Mesenchymal stem cell (in vitro differentiated cells and primary cell): ENCODE data around the gene FKBP3.
"Not testable (repeated sequence)": the region's sequence is repeated elsewhere in the genome, so short reads cannot be mapped to it uniquely, and the experiment has no call there.

ENCODE experiments used
- DNase-seq: peaks from one replicate; pipeline ENCODE4 v3.0.0-alpha.2; 2013
- H2AFZ ChIP-seq: one replicate; pipeline ENCODE4 v1.6.1; 2013; ENCODE audit warnings: low read depth, mild to moderate bottlenecking, control low read depth, inconsistent platforms, low read length, moderate library complexity
- H2AK5ac ChIP-seq: 2 replicates; pipeline ENCODE4 v1.6.1; 2013; ENCODE audit warnings: low read length, moderate library complexity, mild to moderate bottlenecking, inconsistent platforms; ENCODE audit not compliant: severe bottlenecking
- H2BK120ac ChIP-seq: one replicate; pipeline ENCODE4 v1.6.1; 2013; ENCODE audit warnings: low read depth, mild to moderate bottlenecking, inconsistent platforms, low read length, moderate library complexity
- H2BK12ac ChIP-seq, 2 experiments: one replicate each; pipeline ENCODE4 v1.6.1; 2013; ENCODE audit warnings: inconsistent platforms in 2 of 2, low read length in 2 of 2, mild to moderate bottlenecking in 2 of 2, moderate library complexity in 2 of 2, control low read depth in 1 of 2
- H2BK15ac ChIP-seq: one replicate; pipeline ENCODE4 v1.6.1; 2013; ENCODE audit warnings: mild to moderate bottlenecking, low read depth, inconsistent platforms; ENCODE audit not compliant: poor library complexity, severe bottlenecking
- H2BK5ac ChIP-seq: 2 replicates; pipeline ENCODE4 v1.6.1; 2013; ENCODE audit warnings: low read depth, mild to moderate bottlenecking, low read length, control low read depth, inconsistent platforms; ENCODE audit not compliant: poor library complexity, severe bottlenecking
- H3K14ac ChIP-seq, 2 experiments: one replicate each; pipeline ENCODE4 v1.6.1; 2013; ENCODE audit warnings: inconsistent platforms in 2 of 2, low read length in 2 of 2, control low read depth in 1 of 2, mild to moderate bottlenecking in 1 of 2, moderate library complexity in 1 of 2
- H3K18ac ChIP-seq, 2 experiments: one replicate each; pipeline ENCODE4 v1.6.1; 2013; ENCODE audit warnings: inconsistent platforms in 2 of 2, low read length in 2 of 2, control low read depth in 1 of 2, low read depth in 1 of 2, mild to moderate bottlenecking in 1 of 2
- H3K23ac ChIP-seq, 2 experiments: one replicate each; pipeline ENCODE4 v1.6.1; 2013; ENCODE audit warnings: inconsistent platforms in 2 of 2, low read length in 2 of 2, mild to moderate bottlenecking in 2 of 2, moderate library complexity in 2 of 2, control low read depth in 1 of 2
- H3K27ac ChIP-seq: 2 replicates; pipeline ENCODE4 v1.5.1; 2013; ENCODE audit warnings: mild to moderate bottlenecking, moderate library complexity, low read length, control low read depth, inconsistent platforms; ENCODE audit not compliant: poor library complexity, severe bottlenecking
- H3K27me3 ChIP-seq, 2 experiments: 2 replicates each; pipeline versions ENCODE4 v1.6.1 to v1.7.0; 2013; ENCODE audit warnings: low read length in 2 of 2, mild to moderate bottlenecking in 2 of 2, moderate library complexity in 2 of 2, control low read depth in 1 of 2, inconsistent platforms in 1 of 2; ENCODE audit not compliant: control insufficient read depth in 1 of 2, insufficient read depth in 1 of 2
- H3K36me3 ChIP-seq, 2 experiments: 2 replicates each; pipeline versions ENCODE4 v1.6.1 to v1.7.0; 2013; ENCODE audit warnings: low read length in 2 of 2, control low read depth in 1 of 2, inconsistent platforms in 1 of 2, low read depth in 1 of 2, mild to moderate bottlenecking in 1 of 2; ENCODE audit not compliant: insufficient read depth in 2 of 2, control insufficient read depth in 1 of 2
- H3K4ac ChIP-seq, 2 experiments: one replicate each; pipeline ENCODE4 v1.6.1; 2013; ENCODE audit warnings: inconsistent platforms in 2 of 2, low read length in 2 of 2, mild to moderate bottlenecking in 2 of 2, moderate library complexity in 2 of 2, control low read depth in 1 of 2, low read depth in 1 of 2
- H3K4me1 ChIP-seq: 2 replicates; pipeline ENCODE4 v1.6.1; 2013; ENCODE audit warnings: low read depth, low read length, control low read depth; ENCODE audit not compliant: control insufficient read depth, insufficient read depth
- H3K4me2 ChIP-seq: 2 replicates; pipeline ENCODE4 v1.6.1; 2013; ENCODE audit warnings: low read length, mild to moderate bottlenecking, inconsistent platforms; ENCODE audit not compliant: poor library complexity, severe bottlenecking
- H3K4me3 ChIP-seq, 2 experiments: 2 replicates each; pipeline versions ENCODE4 v1.5.1 to v1.7.0; 2013; ENCODE audit warnings: low read length in 2 of 2, mild to moderate bottlenecking in 2 of 2, control low read depth in 1 of 2, low read depth in 1 of 2; ENCODE audit not compliant: insufficient read depth in 1 of 2
- H3K79me1 ChIP-seq: replicated peaks from 2 replicates; pipeline ENCODE4 v1.6.1; 2013; ENCODE audit warnings: mild to moderate bottlenecking, control low read depth, low read length, inconsistent platforms; ENCODE audit not compliant: poor library complexity, severe bottlenecking
- H3K9ac ChIP-seq: 2 replicates; pipeline ENCODE4 v1.7.0; 2013; ENCODE audit warnings: mild to moderate bottlenecking, low read length, moderate library complexity
- H3K9me3 ChIP-seq: 2 replicates; pipeline ENCODE4 v1.7.0; 2013; ENCODE audit warnings: mild to moderate bottlenecking, low read length; ENCODE audit not compliant: control insufficient read depth
- H4K8ac ChIP-seq: one replicate; pipeline ENCODE4 v1.6.1; 2013; ENCODE audit warnings: inconsistent platforms, mild to moderate bottlenecking, low read length, moderate library complexity
- H4K91ac ChIP-seq: one replicate; pipeline ENCODE4 v1.6.1; 2013; ENCODE audit warnings: mild to moderate bottlenecking, low read length, inconsistent platforms
- WGBS: methylation state at CpG from one replicate; pipeline ENCODE4 v1.1.7; 2013; ENCODE audit warnings: mixed read lengths; 5-methylcytosine and 5-hydroxymethylcytosine counted together

The FKBP3 gene

GRCh38 chr14:45145214-45145613, 10.9 kb upstream of the FKBP3 start:
- Histone ChIP-seq H2BK120ac (no peak overlapping the region), H3K9me3 (no peaks in the 10 kb centered on the region), H3K27me3 (no peaks in the 10 kb centered on the region), H4K8ac (no peak overlapping the region), H3K36me3 (no peaks in the 10 kb centered on the region), H3K4me3 (no peak overlapping the region), H3K23ac (no peak overlapping the region), H2AK5ac (no peak overlapping the region), H2BK5ac (no peak overlapping the region), H2BK15ac (no peak overlapping the region), H3K27ac (no peak overlapping the region), H3K9ac (no peak overlapping the region), H3K18ac (no peak overlapping the region), H2BK12ac (no peak overlapping the region), H2AFZ (no peak overlapping the region), H3K14ac (no peak overlapping the region), H3K79me1 (peaks cover 31% of the 10 kb centered on the region), H3K4me2 (no peak overlapping the region), H4K91ac (no peak overlapping the region), H3K4ac (no peak overlapping the region), H3K4me1 (no peaks in the 10 kb centered on the region)
- WGBS, result 97% methylated on average over 3 of the region's 3 CpGs
- DNase-seq, result no peak

- H3K18ac ChIP-seq, result no peak overlapping the region
- no peak overlapping the region for H4K91ac ChIP-seq
- H3K4ac ChIP-seq, result no peak overlapping the region
- H3K27ac ChIP-seq, result no peak overlapping the region
- no peaks in the 10 kb centered on the region for H3K4me1 ChIP-seq
- H3K9me3 ChIP-seq, result no peaks in the 10 kb centered on the region
- H3K4me3 ChIP-seq, result no peak overlapping the region
- H3K14ac ChIP-seq, result no peak overlapping the region
- no peaks in the 10 kb centered on the region for H3K27me3 ChIP-seq
- DNase-seq, result no peak
- H3K79me1 ChIP-seq, result peaks cover 35% of the 10 kb centered on the region
- no peak overlapping the region for H3K23ac ChIP-seq
- no peak overlapping the region for H3K9ac ChIP-seq
- H3K4me2 ChIP-seq, result no peak overlapping the region
- no peak overlapping the region for H2BK5ac ChIP-seq
- H2BK120ac ChIP-seq, result no peak overlapping the region
- no peak overlapping the region for H4K8ac ChIP-seq
- H2AK5ac ChIP-seq, result no peak overlapping the region
- H2BK12ac ChIP-seq, result no peak overlapping the region
- H2AFZ ChIP-seq, result no peak overlapping the region
- H2BK15ac ChIP-seq, result no peak overlapping the region
- no peaks in the 10 kb centered on the region for H3K36me3 ChIP-seq
Measured at GRCh38 chr14:45144658-45145057, 10.4 kb upstream of the FKBP3 start.

- H3K4me1 ChIP-seq, H4K8ac ChIP-seq, H3K4ac ChIP-seq, H3K27me3 ChIP-seq, DNase-seq, H3K36me3 ChIP-seq, H2BK15ac ChIP-seq, H2BK120ac ChIP-seq, H3K9me3 ChIP-seq, H3K14ac ChIP-seq, H2AK5ac ChIP-seq, H3K23ac ChIP-seq, H3K4me3 ChIP-seq, H2BK12ac ChIP-seq, H3K18ac ChIP-seq, H3K4me2 ChIP-seq, H4K91ac ChIP-seq, H2AFZ ChIP-seq, H3K9ac ChIP-seq, H3K27ac ChIP-seq, H2BK5ac ChIP-seq: not testable (repeated sequence)
- H3K79me1 ChIP-seq, result peaks cover 30% of the 10 kb centered on the region
- 98% methylated on average over 4 of the region's 8 CpGs for WGBS
Measured at GRCh38 chr14:45142083-45142482, 7.8 kb upstream of the FKBP3 start.

- no peak overlapping the region for H2BK12ac ChIP-seq
- H2BK120ac ChIP-seq, result no peak overlapping the region
- no peaks in the 10 kb centered on the region for H3K4me1 ChIP-seq
- H3K4ac ChIP-seq, result no peak overlapping the region
- DNase-seq, result no peak
- no peak overlapping the region for H2BK5ac ChIP-seq
- H2AFZ ChIP-seq, result no peak overlapping the region
- no peak overlapping the region for H4K8ac ChIP-seq
- H3K4me2 ChIP-seq, result no peak overlapping the region
- H3K14ac ChIP-seq, result no peak overlapping the region
- no peaks in the 10 kb centered on the region for H3K36me3 ChIP-seq
- H2AK5ac ChIP-seq, result no peak overlapping the region
- no peaks in the 10 kb centered on the region for H3K9me3 ChIP-seq
- H3K79me1 ChIP-seq, result peaks cover 25% of the 10 kb centered on the region
- H3K4me3 ChIP-seq, result no peak overlapping the region
- no peak overlapping the region for H2BK15ac ChIP-seq
- H3K18ac ChIP-seq, result no peak overlapping the region
- no peak overlapping the region for H4K91ac ChIP-seq
- H3K27ac ChIP-seq, result no peak overlapping the region
- no peak overlapping the region for H3K23ac ChIP-seq
- 99% methylated on average over 6 of the region's 6 CpGs for WGBS
- H3K27me3 ChIP-seq, result no peaks in the 10 kb centered on the region
- no peak overlapping the region for H3K9ac ChIP-seq
Measured at GRCh38 chr14:45140661-45141187, 6.4 kb upstream of the FKBP3 start.
